ENCODE results near the gene DPPA5.

GRCh38 chr6:73375216-73375615, 21.1 kb upstream of the DPPA5 start:
- TF ChIP-seq EZH2 (IDR thresholded peaks at IDR 0.05; ENCODE audit: borderline replicate concordance, insufficient read depth, low read depth, low read length, poor library complexity, severe bottlenecking) (no peak), CTCF (IDR thresholded peaks at IDR 0.05) (no peak)

Measured in B cell (primary cell).